GM21619 (cell line): ENCODE data around the gene CDH4.

Experiments used
- ATAC-seq: cut with Tn5 transposase; IDR thresholded peaks from one replicate; pipeline ENCODE4 v1.9.1; 2021; ENCODE audit not compliant: unreplicated experiment

The CDH4 gene

DNA sequence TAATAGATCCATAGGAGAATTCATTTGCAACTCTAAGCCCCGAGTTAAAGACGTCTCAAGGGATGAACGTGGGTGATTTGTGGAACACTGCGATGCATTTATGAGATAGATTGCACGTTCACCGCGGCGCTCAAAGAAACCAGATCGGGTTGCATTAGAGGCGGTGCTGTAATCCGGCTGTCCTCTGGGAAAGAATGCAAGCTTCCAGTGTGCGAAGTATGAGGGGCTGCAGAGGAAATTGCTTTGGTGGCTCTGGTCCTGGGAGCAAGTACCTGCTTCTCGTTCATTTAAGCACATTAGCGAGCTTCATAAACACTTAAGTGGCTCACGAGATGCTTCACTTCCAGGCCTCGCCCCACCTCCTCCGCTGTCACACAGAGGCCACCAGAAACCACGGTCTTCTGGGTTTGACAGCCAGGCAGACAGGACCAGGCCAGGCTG is 182.3 kb downstream of the CDH4 start:
- no peak for ATAC-seq

DNA sequence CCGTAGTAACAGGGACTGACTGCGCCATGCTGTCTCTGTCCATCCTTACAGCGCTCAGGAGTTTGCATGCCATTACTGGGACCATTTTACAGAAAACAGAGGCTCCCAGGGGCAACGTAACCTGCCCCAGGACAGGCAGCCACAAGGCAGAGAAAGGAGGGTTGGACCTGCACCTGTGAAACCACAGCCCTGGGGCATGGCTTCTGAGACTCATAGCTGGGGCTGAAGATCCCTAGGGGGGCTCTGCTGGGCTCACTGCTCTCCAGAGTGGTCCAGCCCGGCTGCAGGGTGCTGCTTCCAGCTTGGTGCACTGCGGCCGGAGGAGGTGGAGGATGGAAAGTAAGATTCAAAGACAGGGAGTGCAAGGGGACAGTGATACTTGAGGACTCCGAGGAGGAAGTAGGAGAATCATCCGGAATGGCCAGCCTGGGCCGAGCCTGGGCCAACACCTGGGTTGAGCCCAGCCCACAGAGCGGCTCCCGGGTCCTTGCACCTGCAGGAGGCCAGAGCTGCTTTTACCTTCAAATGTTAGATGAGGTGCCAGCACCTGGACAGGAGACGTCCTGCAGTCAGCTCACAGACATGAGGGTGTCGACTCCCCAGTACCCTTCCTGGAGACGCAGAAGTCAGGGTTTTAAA is 183.2 kb downstream of the CDH4 start:
- no peak for ATAC-seq

DNA sequence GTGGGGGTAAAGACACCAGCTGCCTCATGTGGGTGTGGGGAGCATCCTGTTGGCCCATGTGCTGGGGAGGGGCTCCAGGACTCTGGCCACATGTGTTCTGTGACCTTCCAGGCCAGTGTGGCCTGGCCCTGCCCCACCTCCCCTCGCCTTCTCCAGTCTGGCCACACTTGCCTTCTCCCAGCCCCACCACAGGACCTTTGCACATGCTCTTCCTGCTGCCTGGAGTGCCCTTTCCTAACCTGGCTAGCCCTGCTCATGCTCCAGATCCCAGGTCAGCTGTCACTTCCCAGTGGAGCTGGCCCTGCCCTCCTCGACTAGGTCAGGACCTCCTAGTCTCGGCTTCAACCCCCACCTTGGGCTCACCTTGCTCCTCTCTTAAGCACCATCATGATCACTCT is 183.8 kb downstream of the CDH4 start:
- ATAC-seq = no peak

DNA sequence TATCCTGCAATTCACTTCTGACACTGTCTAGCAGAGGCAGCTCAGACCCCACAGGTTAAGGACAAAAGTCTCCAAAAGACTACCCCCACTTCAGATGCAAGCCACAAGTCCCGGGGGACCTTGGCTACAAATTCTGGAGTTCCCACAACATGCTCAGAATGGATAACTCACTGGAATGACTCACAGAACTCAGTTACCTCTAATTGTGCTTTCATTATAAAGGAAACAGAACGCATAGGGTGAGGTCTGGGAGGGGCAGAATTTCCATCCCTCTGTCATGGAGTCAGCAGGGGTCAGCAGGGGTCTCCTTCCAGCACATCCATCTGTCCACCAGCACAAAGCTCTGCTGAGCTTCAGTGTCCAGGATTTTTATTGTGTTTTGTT is 184.2 kb downstream of the CDH4 start:
- ATAC-seq = no peak

DNA sequence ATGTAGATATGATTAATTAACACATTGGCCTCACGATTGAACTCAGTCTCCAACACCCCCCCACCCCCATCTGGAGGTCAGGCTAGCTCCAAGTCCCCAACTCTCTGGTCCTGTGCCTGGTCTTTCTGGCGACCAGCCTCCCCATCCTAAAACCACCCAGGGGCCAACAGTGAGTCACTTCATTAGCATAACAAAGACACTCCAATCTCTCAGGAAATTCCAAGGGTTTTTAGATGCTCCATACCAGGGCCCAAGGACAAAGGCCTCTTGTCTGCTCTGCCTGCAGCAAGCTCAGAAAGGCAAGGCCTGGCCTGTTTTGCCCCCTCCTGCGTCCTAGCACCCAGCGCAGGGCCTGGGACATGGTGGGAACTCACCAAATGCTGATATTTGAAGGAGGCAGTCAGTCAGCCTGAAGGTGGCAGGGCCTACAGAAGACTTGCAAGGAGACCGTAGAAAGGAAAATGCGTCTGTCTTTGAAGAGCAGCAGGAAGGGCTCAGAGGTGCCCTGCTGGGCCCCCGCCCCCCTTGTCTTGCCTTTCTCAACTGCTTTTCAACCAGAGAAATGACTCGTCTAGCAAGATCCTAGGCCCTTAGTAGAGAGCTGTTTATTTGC is 184.7 kb downstream of the CDH4 start:
- ATAC-seq = no peak

DNA sequence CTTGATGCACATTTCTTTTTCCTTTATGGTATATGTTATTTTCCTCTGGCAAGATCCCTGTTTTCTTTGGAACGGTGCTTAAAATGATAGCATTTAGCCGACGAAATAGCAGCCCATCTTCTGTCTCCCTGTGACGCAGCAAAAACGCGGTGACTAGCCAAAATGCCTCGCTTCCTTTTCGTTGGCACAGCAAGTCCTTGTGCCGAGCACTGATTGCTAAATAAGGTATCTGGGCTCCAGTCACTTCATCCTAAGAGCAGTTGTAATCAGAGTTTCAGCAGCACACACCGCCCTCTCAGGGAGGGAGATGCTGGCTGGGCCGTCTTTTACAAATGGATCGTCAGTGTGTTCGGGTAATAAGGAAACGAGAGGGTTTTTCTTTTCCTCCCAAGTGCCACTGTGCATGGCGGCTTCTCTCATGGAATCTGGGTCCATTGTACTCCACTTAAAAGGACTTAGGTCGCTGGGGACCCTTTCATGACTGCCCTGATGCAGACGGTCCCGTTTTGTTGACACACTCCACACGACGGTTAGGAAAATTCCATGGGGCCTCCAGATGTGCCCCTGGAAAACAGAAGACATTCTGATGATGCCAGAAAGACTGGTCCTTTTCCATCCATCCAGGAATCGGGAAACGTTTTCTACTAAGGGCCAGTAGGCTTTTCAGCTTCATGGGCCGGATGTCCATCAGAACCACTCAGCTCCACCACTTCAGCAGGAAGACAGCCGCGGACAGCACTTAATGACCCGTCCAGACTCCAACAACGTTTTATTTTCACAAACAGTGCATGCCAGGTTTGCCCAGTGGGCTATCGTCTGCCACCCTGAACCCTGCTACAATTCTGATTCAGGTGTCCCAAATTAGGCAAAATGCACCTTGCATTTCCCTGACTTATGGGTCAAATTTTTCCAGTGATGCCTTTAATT is 185.5 kb downstream of the CDH4 start:
- ATAC-seq = no peak

DNA sequence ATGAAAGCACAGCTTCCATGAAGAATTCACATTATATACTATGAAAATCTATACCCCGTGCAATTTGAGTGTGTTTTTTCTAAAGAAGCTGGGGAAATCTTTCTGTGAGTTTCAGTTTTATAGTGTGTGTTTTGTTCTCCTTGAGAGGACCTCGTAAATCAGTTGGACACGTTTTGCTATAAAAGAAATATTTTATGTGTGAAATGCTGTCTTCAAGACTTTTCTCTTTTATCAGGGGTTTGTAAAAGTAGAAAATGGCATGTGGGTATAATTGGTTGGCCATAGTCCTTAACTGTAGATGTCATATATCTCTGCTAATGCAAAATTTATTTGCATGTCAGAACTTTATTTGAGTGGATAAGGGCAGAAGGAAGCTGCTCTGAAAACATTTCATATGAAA is 186.2 kb downstream of the CDH4 start:
- no peak for ATAC-seq

DNA sequence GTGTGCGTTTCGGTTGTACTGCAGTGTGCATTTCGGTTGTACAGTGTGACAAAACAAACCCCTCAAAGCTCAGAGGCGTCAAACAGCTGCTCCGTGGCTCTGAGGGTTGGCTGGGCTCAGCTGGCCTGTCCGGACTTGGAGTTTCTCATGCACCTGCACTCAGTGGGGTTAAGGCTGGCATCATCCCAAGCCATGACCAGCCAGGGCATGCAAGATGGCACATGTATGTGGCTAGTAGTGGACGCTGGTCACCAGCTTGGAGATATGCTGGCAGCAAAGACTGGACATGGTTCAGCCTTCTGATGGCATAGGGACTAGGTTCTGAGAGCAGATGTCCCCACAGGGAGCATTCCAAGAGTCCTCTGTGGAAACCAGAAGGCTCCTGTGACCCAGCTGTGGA is 187.2 kb downstream of the CDH4 start:
- no peak for ATAC-seq

DNA sequence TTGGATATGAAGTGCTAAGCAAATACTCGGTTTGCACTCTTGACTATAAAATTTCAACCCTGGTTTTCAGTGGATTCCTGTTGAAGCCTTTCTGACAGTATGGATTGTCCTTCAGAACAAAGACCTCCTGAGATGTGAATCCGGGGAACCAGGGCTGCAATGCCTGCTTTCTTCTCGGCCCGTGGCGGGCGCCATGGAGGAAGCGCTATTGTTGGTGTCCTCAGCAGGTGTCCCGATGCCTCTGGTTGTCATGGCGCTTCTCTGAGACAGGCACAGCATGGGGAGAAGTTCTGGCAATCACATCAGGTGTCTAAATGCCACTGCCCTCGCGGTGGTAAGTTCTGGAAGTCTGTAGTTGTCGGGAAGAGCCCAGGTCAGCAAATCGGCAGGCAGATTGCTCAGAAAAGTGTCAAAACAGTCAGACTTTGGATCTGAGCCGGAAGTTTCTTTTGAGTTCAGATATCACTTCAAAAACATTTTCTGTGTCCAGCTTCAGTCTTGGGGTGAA is 188.5 kb downstream of the CDH4 start:
- no peak for ATAC-seq

DNA sequence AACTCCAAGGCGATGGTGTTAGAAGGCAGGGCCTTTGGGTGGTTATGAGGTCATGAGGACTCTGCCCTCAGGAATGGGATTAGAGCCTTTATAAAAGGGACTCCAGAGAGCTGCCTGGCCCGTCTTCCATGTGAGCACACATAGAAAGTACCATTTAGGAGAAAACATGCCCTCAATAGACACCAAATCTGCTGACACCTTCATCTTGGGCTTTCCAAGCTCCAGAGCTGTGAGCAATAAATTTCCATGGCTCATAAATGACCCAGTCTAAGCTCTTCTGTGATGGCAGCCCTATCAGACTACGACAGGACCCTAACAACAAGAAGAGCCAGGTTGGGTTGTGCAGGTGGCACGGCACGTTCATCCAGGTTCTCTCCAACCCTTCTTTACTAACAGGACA is 189.5 kb downstream of the CDH4 start:
- no peak for ATAC-seq

DNA sequence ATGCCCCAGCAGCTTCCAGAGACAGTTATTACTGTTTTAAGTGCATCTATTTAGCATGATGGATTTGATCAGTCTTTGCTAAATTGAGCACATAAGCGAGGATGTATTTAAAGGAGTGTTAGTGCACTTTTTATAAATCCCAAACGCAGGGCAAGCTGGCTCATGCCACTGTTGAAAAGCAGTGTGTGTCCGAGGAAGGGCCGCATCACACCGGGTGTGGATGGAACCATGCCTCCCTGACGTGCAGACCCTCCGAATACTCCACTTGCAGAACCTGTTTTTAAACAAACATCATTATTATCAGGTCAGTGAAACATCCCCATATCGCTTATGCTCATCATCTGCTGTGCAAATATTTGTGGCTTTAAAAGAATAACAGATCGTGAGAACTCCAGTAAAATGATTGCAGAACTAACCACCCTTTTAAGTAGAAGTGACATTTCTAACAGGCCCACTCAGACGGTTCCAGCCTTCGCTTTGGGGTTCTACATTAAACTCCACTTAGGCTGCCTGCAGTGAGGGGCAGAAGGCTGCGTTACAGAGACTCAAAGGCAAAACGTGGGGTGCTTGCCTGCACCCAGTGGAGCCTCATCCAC is 190.1 kb downstream of the CDH4 start:
- ATAC-seq = no peak

DNA sequence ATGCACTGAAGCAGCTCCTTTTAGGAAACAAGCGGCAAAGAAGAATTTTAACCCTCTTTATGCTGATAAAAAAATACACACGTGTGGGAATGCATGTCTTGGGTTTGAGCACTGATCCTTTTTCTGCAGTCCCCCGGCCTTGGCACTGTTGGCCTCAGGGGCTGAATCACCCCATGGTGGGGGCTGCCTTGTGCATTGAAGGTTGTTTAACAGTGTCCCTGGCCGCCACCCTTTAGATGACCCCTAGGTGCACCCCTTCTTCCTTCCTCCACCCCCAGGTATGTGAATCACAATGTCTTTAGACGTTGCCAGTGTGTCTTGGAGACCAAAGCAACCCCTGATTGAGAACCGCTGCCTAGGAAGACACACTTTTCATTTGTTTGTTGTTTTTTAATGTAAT is 190.7 kb downstream of the CDH4 start:
- no peak for ATAC-seq

DNA sequence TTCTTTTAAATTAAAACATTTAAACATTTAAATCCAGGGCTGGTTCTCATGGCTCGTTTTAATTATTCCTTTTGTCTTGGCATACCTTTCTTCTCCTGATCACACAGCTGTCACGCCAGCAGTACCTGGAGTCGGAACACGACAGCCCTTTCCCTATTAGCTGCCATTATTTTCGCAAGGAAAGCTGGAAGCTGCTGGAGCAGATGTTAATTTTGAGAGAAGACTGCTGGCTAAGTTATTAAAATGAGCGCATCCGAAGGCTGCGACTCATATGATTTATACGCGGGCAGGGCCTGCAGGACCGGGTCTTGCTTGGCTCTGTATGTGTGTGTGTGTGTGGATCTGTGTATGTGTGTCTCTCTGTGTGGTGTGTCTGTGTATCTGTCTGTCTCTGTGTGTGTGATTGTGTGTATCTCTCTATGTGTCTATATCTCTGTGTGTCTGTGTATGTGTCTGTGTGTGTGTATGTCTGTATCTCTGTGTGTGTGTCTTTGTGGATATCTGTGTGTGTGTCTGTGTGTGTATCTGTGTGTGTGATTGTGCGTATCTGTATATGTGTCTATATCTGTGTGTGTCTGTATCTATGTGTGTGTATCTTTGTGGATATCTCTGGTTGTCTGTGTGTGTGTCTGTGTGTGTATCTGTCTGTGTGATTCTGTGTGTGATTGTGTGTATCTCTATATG is 191.5 kb downstream of the CDH4 start:
- no peak for ATAC-seq

DNA sequence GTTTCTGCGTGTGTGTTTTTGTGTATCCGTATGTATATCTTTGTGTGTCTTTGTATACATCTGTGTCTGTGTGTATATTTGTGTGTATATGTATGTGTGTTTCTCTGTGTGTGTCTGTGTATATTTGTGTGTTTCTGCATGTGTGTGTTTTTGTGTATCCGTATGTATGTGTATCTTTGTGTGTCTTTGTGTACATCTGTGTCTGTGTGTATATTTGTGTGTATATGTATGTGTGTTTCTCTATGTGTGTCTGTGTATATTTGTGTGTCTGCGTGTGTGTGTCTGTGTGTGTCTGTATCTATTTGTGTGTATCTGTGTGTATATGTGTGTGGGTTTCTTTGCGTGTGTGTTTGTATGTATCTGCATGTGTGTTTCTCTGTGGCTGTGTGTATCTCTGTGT is 192.6 kb downstream of the CDH4 start:
- no peak for ATAC-seq

DNA sequence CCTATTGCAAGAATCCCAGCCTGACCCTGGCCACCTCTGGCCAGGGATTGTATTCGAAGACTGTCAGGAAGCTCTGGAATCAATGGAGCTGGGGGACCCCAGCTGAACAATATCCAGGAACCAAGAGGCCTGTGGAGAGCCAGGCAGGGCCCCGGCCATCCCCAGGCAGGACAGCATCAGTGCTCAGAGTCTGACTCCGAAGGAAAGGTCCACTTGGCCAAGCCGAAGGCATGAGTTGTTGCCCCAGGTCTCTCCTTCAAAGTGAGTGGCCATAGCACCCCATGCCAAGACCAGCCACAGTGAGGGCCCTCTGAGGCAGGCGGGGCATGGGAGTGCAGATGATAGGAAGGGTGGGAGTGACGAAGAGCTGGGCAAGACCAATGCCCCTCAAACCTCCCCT is 193.1 kb downstream of the CDH4 start:
- no peak for ATAC-seq

DNA sequence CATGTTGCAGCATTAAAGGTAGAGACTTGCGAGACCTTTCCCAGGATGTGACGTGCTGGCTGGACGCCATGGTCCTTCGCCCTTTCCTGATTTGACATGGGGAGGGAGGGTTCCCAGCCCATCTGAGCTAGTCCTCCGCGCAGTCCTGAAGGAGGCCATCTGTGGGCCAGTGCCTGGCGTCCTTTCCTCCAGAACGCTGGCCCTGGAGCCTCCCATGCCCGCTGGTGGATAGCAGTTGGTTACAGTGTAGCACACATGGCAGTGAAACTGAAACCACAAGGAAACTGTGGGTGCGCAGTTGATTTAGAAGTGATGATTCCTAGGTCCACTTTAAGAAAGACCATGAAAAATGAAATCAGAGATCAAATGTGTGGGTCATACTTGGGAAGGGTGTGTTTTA is 193.7 kb downstream of the CDH4 start:
- no peak for ATAC-seq

DNA sequence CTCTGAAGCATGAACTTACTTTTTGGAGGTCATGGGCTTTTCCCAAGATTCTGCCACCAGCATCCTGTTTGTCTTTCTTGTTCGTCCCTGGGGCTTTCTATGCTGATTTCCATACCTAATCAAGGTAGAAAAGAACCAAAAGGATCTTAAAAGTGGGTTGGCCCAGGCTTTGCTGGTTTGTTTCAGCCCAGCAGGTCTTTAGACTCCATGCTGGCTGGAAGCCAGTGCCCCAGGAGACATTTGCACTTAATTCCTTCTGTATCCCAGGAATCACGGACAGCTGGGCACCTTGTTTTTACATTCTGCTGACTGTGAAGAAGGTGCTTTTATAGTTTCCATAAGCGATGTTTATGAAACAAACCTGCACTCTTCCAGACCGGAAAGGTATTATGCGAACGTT is 195.9 kb downstream of the CDH4 start:
- no peak for ATAC-seq

DNA sequence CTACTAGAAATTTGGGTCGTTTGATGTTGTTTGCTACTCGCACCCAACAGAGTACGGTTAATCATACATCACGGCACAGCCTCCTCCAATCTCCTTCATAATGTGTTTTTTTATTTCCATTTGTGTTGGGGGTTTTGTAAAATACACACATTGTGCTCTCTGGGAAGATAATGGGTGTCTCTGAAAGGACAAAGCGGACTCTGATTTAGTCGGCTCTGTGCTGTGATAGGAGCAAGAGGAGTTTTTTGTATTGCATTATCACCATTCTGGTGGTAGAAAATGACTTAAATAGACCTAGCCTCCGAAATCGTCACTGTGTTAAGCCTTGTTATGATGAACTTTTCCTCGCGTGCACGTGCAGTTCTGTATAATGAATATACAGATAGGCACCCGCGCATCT is 196.3 kb downstream of the CDH4 start:
- ATAC-seq = no peak

DNA sequence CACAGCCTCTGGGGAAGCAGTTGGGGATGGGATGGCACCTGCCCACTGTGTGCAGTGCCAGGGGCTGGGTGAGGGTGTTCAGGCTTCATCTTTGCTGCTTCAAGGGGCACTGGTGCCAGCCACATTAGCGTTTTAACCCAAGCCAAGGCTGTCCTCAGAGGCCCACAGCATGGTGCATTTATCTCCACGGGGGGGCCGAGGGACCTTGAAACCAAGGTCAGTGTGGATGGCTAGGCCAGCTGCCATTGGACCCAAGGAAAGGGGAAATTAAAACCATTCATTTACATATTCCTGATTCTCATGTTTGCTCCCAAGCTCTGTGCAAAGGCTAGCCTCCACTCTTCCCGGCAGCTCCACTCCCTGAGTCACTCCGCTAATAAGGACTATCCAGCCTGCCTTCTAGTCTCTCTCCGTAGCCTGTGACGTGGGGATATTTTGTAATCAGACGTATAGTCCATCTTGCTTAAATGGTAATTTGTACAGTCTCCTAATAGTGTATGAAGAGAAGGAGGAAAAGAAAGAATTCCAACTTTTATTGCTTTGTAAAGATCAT is 197.1 kb downstream of the CDH4 start:
- ATAC-seq = no peak

DNA sequence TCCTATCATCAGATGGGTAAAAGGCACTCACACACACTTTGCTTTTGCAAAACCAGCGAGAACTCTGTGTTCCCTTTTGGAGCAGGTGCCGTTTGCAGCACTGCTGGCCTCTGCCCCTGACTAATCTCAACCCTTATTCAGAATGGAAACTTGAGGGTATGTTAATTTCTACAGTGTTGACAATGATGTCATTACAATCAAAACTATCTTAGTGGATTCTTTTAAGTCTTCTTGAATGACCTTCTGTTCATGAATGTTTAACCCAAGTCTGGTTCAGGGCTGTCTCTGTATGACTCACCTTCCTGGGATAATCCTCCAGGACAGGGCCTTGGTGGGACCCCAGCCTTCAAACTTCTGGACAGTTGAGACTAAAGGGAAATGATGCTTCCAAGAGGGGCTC is 197.9 kb downstream of the CDH4 start:
- no peak for ATAC-seq

DNA sequence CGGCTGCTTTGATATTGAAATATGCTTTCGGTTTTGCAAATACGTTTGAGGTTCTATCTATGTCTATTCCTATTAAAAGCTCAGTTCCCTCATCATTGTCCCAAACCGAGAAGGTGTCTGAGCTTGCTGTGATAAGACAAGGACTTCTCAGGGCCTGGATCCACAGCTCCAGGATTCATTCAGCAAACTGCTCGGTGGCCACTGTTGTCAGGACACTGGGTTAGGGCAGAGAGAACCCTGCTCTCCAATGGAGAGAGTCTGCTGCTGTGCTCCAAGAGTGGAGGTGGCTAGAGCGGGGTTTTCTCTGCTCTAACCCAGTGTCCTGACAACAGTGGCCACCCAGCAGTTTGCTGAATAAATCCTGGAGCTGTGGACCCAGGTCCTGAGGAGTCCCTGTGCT is 198.5 kb downstream of the CDH4 start:
- ATAC-seq = no peak
